H1 (cell line): ENCODE data around the gene MAPK14.

Experiments used
- CTCF ChIP-seq, 3 experiments: IDR thresholded peaks; 1 replicate in 2 of 3; 2 replicates in 1 of 3; pipeline versions ENCODE4 v1.5.1 to v1.6.1; 2011; ENCODE audit warnings: low read length in 3 of 3, mild to moderate bottlenecking in 3 of 3, inconsistent platforms in 2 of 3, low read depth in 1 of 3, moderate library complexity in 1 of 3; ENCODE audit not compliant: insufficient read depth in 1 of 3; ENCODE audit errors: control extremely low read depth in 1 of 3
- RXRA ChIP-seq: IDR thresholded peaks from 2 replicates; pipeline ENCODE4 v1.6.1; 2011; ENCODE audit warnings: low read depth, mild to moderate bottlenecking, low read length, moderate library complexity; ENCODE audit not compliant: insufficient read depth
- SIRT6 ChIP-seq: IDR thresholded peaks from one replicate; pipeline ENCODE4 v1.7.1; 2012; ENCODE audit warnings: low read length, inconsistent platforms
- SRF ChIP-seq: IDR thresholded peaks from 2 replicates; pipeline ENCODE4 v1.6.1; 2011; ENCODE audit warnings: mild to moderate bottlenecking, low read depth, low read length, moderate library complexity

- TF ChIP-seq SIRT6 (no peak), RXRA (no peak), SRF (no peak), CTCF (IDR thresholded peaks at IDR 0.05; ENCODE audit: control extremely low read depth in 1 of 3, insufficient read depth in 1 of 3, low read depth in 1 of 3, low read length in 3 of 3) (no peak)
These were observed 27.3 kb downstream of the MAPK14 start for GRCh38 chr6:36054956-36055355.
